HepG2 (cell line): ENCODE data around the gene PFKL. TPM values are rescaled to one million over a fixed set of nuclear protein-coding genes. Genes with fewer than 3 reads are reported as not detected.
A peak's percentile ranks its signal among the peaks of the same experiment; 100 is the strongest.

Experiments used
- ARNT2 ChIP-seq: sonication (generic); formaldehyde crosslinking; IDR thresholded peaks from 2 replicates; pipeline ENCODE4 v1.8.0; 2022; ENCODE audit warnings: mild to moderate bottlenecking, low read depth, missing genetic modification reagents, moderate library complexity
- ELF1 ChIP-seq: sonication (generic); formaldehyde crosslinking; IDR thresholded peaks from 2 replicates; pipeline ENCODE4 v1.4.0; 2020; ENCODE audit warnings: missing genetic modification reagents
- FIP1L1 ChIP-seq: fragments of 200-400 bp; formaldehyde crosslinking; IDR thresholded peaks from 2 replicates; pipeline ENCODE4 v1.6.1; 2018; ENCODE audit warnings: low read depth, mild to moderate bottlenecking, low read length, moderate library complexity, borderline replicate concordance; ENCODE audit not compliant: insufficient read depth
- GABPB1 ChIP-seq: IDR thresholded peaks from 2 replicates; pipeline ENCODE4 v1.6.1; 2016; ENCODE audit warnings: mild to moderate bottlenecking, missing genetic modification reagents, moderate library complexity, missing compliant biosample characterization
- GATAD1 ChIP-seq: IDR thresholded peaks from 2 replicates; pipeline ENCODE4 v1.6.1; 2016; ENCODE audit warnings: missing genetic modification reagents, missing compliant biosample characterization
- ISL2 ChIP-seq: sonication (generic); formaldehyde crosslinking; IDR thresholded peaks from 2 replicates; pipeline ENCODE4 v1.5.0; 2020; ENCODE audit warnings: missing genetic modification reagents
- JUNB ChIP-seq: sonication (generic); formaldehyde crosslinking; IDR thresholded peaks from 2 replicates; pipeline ENCODE4 v1.8.0; 2022; ENCODE audit warnings: missing genetic modification reagents, mild to moderate bottlenecking, borderline replicate concordance
- JUND ChIP-seq: sonication (generic); formaldehyde crosslinking; IDR thresholded peaks from 2 replicates; pipeline ENCODE4 v1.8.0; 2022; ENCODE audit warnings: mild to moderate bottlenecking, missing genetic modification reagents
- NFRKB ChIP-seq: fragments of 450-650 bp; IDR thresholded peaks from 2 replicates; pipeline ENCODE4 v1.6.1; 2017
- THAP11 ChIP-seq: IDR thresholded peaks from 2 replicates; pipeline ENCODE4 v1.6.1; 2016; ENCODE audit warnings: missing biosample characterization, missing genetic modification reagents
- ZNF10 ChIP-seq: sonication (generic); formaldehyde crosslinking; IDR thresholded peaks from 2 replicates; pipeline ENCODE4 v1.4.0; 2020; ENCODE audit warnings: mild to moderate bottlenecking, low read depth, missing genetic modification reagents, borderline replicate concordance
- ZNF264 ChIP-seq: sonication (generic); formaldehyde crosslinking; IDR thresholded peaks from 2 replicates; pipeline ENCODE4 v1.4.0; 2020; ENCODE audit warnings: missing genetic modification reagents
- ZNF556 ChIP-seq: sonication (generic); formaldehyde crosslinking; IDR thresholded peaks from 2 replicates; pipeline ENCODE4 v1.4.0; 2020; ENCODE audit warnings: mild to moderate bottlenecking, missing genetic modification reagents, borderline replicate concordance
- ZNF749 ChIP-seq: sonication (generic); formaldehyde crosslinking; IDR thresholded peaks from 2 replicates; pipeline ENCODE4 v1.8.0; 2022; ENCODE audit warnings: mild to moderate bottlenecking, missing genetic modification reagents, moderate library complexity, borderline replicate concordance
- polyA plus RNA-seq, 8 experiments: library from polyadenylated mRNA; depleted of rRNA in 3 of 8; stranded (reverse) in 7 of 8; unstranded in 1 of 8; fragments of >200 nt; fragmentation: Illumina TruSeq in 4 of 8; extraction: Trizol in 4 of 8; gene quantifications; 2 replicates each; pipeline versions ENCODE4 v1.2.1 to v1.2.3, GENCODE V29; 2011 to 2016; ENCODE audit warnings: low read depth in 4 of 8, missing spikeins in 1 of 8, mixed read lengths in 1 of 8; ENCODE audit not compliant: insufficient read depth in 1 of 8
- total RNA-seq, 5 experiments: library from RNA; depleted of rRNA; stranded (reverse); fragments of >200 nt; fragmentation: Illumina TruSeq; extraction: Trizol; gene quantifications; 2 replicates each; pipeline ENCODE4 v1.2.3, GENCODE V29; 2016; ENCODE audit warnings: low read depth in 1 of 5
- TF ChIP-seq, protein P1 (sequence below): sonication (generic); formaldehyde crosslinking; IDR thresholded peaks from 2 replicates; pipeline ENCODE4 v1.4.0; 2020; ENCODE audit warnings: missing genetic modification reagents, borderline replicate concordance
- TF ChIP-seq, protein P2 (sequence below): sonication (generic); formaldehyde crosslinking; IDR thresholded peaks from 2 replicates; pipeline ENCODE4 v1.8.0; 2022; ENCODE audit warnings: missing genetic modification reagents, low read depth, mild to moderate bottlenecking, borderline replicate concordance
- TF ChIP-seq, protein P3 (sequence below): sonication (generic); formaldehyde crosslinking; IDR thresholded peaks from 2 replicates; pipeline ENCODE4 v1.4.0; 2020; ENCODE audit warnings: mild to moderate bottlenecking, missing genetic modification reagents
- TF ChIP-seq, protein P4 (sequence below): sonication (generic); formaldehyde crosslinking; IDR thresholded peaks from 2 replicates; pipeline ENCODE4 v1.5.0; 2020; ENCODE audit warnings: missing genetic modification reagents, mild to moderate bottlenecking, borderline replicate concordance
- TF ChIP-seq, protein P5 (sequence below): sonication (generic); formaldehyde crosslinking; IDR thresholded peaks from 2 replicates; pipeline ENCODE4 v1.4.0; 2020; ENCODE audit warnings: missing genetic modification reagents

Gene PFKL
- total and polyA plus RNA-seq, 2 of the 13 experiments (the other 11 are each of a cell fraction or from before 2014, with no cell fraction given), result 92.8 to 106 TPM

DNA sequence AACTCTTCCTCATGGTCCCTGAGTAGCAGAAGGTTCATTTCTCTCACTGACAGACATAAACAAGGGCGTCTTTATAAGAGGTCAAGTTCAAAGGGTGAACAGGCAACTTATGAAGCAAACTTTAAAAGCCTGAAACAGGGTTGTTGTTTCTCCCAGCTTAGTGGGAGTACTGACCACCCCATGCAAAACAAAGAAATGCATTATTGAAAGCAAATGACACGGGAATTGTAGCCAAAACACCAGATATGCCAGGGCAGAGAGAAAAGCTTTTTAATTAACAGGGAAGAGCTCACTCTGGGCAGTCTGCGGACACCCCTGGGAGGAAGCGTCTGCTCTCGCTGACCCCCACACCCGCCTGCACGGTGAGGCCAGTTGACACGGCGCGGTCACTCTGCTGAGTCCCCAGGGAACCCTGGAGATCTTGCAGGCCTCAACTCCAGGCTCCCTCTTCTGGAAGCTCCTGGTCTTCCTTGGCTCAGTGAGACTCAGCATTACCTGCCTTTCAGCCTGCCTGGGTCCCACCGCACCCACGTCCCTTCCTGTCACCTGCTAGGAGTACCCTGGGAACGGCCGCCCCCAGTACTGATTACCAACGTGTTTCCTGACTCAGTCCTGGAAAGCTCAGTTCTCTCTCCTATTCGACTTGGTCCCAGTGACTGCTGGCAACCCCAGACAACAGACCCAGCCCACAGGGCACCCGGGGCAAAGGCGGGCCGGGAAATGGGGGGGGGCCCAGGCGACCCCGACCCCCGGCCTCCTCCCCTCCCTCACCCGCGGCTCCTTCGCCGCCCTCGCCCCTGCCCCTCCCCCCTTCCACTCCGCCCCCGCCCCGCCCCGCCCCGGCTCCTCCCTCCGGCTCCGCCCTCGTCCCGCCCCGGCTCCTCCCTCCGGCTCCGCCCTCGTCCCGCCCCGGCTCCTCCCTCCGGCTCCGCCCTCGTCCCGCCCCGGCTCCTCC, 38.4 kb downstream of the PFKL start (continued):
- TF ChIP-seq, protein P1, sequence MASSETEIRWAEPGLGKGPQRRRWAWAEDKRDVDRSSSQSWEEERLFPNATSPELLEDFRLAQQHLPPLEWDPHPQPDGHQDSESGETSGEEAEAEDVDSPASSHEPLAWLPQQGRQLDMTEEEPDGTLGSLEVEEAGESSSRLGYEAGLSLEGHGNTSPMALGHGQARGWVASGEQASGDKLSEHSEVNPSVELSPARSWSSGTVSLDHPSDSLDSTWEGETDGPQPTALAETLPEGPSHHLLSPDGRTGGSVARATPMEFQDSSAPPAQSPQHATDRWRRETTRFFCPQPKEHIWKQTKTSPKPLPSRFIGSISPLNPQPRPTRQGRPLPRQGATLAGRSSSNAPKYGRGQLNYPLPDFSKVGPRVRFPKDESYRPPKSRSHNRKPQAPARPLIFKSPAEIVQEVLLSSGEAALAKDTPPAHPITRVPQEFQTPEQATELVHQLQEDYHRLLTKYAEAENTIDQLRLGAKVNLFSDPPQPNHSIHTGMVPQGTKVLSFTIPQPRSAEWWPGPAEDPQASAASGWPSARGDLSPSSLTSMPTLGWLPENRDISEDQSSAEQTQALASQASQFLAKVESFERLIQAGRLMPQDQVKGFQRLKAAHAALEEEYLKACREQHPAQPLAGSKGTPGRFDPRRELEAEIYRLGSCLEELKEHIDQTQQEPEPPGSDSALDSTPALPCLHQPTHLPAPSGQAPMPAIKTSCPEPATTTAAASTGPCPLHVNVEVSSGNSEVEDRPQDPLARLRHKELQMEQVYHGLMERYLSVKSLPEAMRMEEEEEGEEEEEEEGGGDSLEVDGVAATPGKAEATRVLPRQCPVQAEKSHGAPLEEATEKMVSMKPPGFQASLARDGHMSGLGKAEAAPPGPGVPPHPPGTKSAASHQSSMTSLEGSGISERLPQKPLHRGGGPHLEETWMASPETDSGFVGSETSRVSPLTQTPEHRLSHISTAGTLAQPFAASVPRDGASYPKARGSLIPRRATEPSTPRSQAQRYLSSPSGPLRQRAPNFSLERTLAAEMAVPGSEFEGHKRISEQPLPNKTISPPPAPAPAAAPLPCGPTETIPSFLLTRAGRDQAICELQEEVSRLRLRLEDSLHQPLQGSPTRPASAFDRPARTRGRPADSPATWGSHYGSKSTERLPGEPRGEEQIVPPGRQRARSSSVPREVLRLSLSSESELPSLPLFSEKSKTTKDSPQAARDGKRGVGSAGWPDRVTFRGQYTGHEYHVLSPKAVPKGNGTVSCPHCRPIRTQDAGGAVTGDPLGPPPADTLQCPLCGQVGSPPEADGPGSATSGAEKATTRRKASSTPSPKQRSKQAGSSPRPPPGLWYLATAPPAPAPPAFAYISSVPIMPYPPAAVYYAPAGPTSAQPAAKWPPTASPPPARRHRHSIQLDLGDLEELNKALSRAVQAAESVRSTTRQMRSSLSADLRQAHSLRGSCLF (CRISPR knock-in tag), result no peak
- no peak for TF ChIP-seq ZNF749
- TF ChIP-seq ZNF10 (CRISPR knock-in tag), result no peak
- TF ChIP-seq ZNF556, result no peak
- TF ChIP-seq JUND (CRISPR knock-in tag), result no peak
- no peak for TF ChIP-seq GATAD1 (CRISPR knock-in tag)
- TF ChIP-seq ISL2 (CRISPR knock-in tag), result no peak
- TF ChIP-seq ZNF264 (CRISPR knock-in tag), result no peak
- no peak for TF ChIP-seq THAP11 (CRISPR knock-in tag)
- no peak for TF ChIP-seq FIP1L1
- TF ChIP-seq JUNB (CRISPR knock-in tag), result no peak
- TF ChIP-seq ARNT2 (CRISPR knock-in tag), result no peak
- TF ChIP-seq, protein P2, sequence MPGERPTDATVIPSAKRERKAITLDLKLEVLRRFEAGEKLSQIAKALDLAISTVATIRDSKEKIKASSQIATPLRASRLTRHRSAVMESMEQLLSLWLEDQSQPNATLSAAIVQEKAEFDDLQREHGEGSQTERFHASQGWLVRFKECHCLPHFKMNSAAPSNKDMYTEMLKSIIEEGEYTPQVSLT, result no peak
- TF ChIP-seq, protein P3, sequence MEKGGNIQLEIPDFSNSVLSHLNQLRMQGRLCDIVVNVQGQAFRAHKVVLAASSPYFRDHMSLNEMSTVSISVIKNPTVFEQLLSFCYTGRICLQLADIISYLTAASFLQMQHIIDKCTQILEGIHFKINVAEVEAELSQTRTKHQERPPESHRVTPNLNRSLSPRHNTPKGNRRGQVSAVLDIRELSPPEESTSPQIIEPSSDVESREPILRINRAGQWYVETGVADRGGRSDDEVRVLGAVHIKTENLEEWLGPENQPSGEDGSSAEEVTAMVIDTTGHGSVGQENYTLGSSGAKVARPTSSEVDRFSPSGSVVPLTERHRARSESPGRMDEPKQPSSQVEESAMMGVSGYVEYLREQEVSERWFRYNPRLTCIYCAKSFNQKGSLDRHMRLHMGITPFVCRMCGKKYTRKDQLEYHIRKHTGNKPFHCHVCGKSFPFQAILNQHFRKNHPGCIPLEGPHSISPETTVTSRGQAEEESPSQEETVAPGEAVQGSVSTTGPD (CRISPR knock-in tag), result no peak
- peak; percentile 9; the same call in 1 of the 2 replicates for TF ChIP-seq ELF1 (CRISPR knock-in tag)
- TF ChIP-seq, protein P4, sequence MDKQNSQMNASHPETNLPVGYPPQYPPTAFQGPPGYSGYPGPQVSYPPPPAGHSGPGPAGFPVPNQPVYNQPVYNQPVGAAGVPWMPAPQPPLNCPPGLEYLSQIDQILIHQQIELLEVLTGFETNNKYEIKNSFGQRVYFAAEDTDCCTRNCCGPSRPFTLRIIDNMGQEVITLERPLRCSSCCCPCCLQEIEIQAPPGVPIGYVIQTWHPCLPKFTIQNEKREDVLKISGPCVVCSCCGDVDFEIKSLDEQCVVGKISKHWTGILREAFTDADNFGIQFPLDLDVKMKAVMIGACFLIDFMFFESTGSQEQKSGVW (CRISPR knock-in tag), result no peak
- no peak for TF ChIP-seq NFRKB
- TF ChIP-seq GABPB1 (CRISPR knock-in tag), result no peak
- TF ChIP-seq, protein P5, sequence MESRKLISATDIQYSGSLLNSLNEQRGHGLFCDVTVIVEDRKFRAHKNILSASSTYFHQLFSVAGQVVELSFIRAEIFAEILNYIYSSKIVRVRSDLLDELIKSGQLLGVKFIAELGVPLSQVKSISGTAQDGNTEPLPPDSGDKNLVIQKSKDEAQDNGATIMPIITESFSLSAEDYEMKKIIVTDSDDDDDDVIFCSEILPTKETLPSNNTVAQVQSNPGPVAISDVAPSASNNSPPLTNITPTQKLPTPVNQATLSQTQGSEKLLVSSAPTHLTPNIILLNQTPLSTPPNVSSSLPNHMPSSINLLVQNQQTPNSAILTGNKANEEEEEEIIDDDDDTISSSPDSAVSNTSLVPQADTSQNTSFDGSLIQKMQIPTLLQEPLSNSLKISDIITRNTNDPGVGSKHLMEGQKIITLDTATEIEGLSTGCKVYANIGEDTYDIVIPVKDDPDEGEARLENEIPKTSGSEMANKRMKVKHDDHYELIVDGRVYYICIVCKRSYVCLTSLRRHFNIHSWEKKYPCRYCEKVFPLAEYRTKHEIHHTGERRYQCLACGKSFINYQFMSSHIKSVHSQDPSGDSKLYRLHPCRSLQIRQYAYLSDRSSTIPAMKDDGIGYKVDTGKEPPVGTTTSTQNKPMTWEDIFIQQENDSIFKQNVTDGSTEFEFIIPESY (CRISPR knock-in tag), result no peak
